ENCODE data around the gene AGAP1. TPM values are rescaled to one million over a fixed set of nuclear protein-coding genes. Genes with fewer than 3 reads are reported as not detected.

The AGAP1 gene
- total RNA-seq, 2 donors from 2014 or later = 32.8 to 34.7 TPM

GRCh38 chr2:236010920-236011685 lies 517.3 kb downstream of the AGAP1 start:
- no peaks in the 10 kb centered on the region for H3K9me3 ChIP-seq (ENCODE audit: control insufficient read depth, low read length)
- no peaks in the 10 kb centered on the region for H3K27me3 ChIP-seq (ENCODE audit: control insufficient read depth, insufficient read depth, low read length, poor library complexity, severe bottlenecking)
- H3K4me1 ChIP-seq (ENCODE audit: control insufficient read depth, insufficient read depth, low read length) = no peaks in the 10 kb centered on the region
- peak; percentile 16 for DNase-seq
- H3K36me3 ChIP-seq (ENCODE audit: control insufficient read depth, insufficient read depth, low read length) = no peaks in the 10 kb centered on the region
- no peak overlapping the region for H3K4me3 ChIP-seq (ENCODE audit: low read length)
- no peak overlapping the region for H3K27ac ChIP-seq (ENCODE audit: low read depth, low read length)
- WGBS, 2 experiments (ENCODE audit: insufficient coverage in 1 of 2, insufficient read length in 1 of 2) = 87% methylated on average over 14 to 15 of the region's 15 CpGs
- no peak overlapping the region for H3K27ac Mint-ChIP-seq
- H3K4me1 Mint-ChIP-seq = peaks cover 18% of the 10 kb centered on the region
- H3K9ac ChIP-seq (ENCODE audit: extremely low read depth, low read length, poor library complexity, severe bottlenecking) = no peak overlapping the region
- peaks cover 14% of the 10 kb centered on the region for H3K27me3 Mint-ChIP-seq (ENCODE audit: insufficient read depth)
- peaks cover 1% of the 10 kb centered on the region for H3K9me3 Mint-ChIP-seq
- H3K4me3 Mint-ChIP-seq = no peak overlapping the region
- TF ChIP-seq CTCF (conservative IDR thresholded peaks at IDR 0.05) = no peak
- no peaks in the 10 kb centered on the region for H3K36me3 Mint-ChIP-seq (ENCODE audit: low read depth)

- Histone ChIP-seq H3K4me1 (ENCODE audit: control insufficient read depth, insufficient read depth, low read length) (peaks cover 4% of the 10 kb centered on the region), H3K4me3 (ENCODE audit: low read length) (no peak overlapping the region), H3K27me3 (ENCODE audit: control insufficient read depth, insufficient read depth, low read length, poor library complexity, severe bottlenecking) (no peaks in the 10 kb centered on the region), H3K36me3 (ENCODE audit: control insufficient read depth, insufficient read depth, low read length) (no peaks in the 10 kb centered on the region), H3K27ac (ENCODE audit: low read depth, low read length) (no peak overlapping the region), H3K9ac (ENCODE audit: extremely low read depth, low read length, poor library complexity, severe bottlenecking) (no peak overlapping the region), H3K9me3 (ENCODE audit: control insufficient read depth, low read length) (no peaks in the 10 kb centered on the region)
- Mint-ChIP-seq H3K9me3 (no peaks in the 10 kb centered on the region), H3K36me3 (ENCODE audit: low read depth) (no peaks in the 10 kb centered on the region), H3K4me3 (no peak overlapping the region), H3K27ac (no peak overlapping the region), H3K4me1 (peaks cover 25% of the 10 kb centered on the region), H3K27me3 (ENCODE audit: insufficient read depth) (peaks cover 14% of the 10 kb centered on the region)
- no peak for DNase-seq
- no peak for TF ChIP-seq CTCF (conservative IDR thresholded peaks at IDR 0.05)
- WGBS, 2 experiments (ENCODE audit: insufficient coverage in 1 of 2, insufficient read length in 1 of 2) = 89 to 96% methylated on average over 4 to 8 of the region's 8 CpGs
Measured at GRCh38 chr2:236012155-236012554, 518.3 kb downstream of the AGAP1 start.

- Mint-ChIP-seq H3K4me3 (no peak overlapping the region), H3K27ac (no peak overlapping the region)
Measured at GRCh38 chr2:236014408-236015131, 520.7 kb downstream of the AGAP1 start.

More at GRCh38 chr2:236014408-236015131, 520.7 kb downstream of the AGAP1 start:
- Histone ChIP-seq H3K27me3 (ENCODE audit: control insufficient read depth, insufficient read depth, low read length, poor library complexity, severe bottlenecking) (no peaks in the 10 kb centered on the region), H3K4me1 (ENCODE audit: control insufficient read depth, insufficient read depth, low read length) (peaks cover 4% of the 10 kb centered on the region), H3K9me3 (ENCODE audit: control insufficient read depth, low read length) (no peaks in the 10 kb centered on the region), H3K36me3 (ENCODE audit: control insufficient read depth, insufficient read depth, low read length) (no peaks in the 10 kb centered on the region), H3K27ac (ENCODE audit: low read depth, low read length) (no peak overlapping the region), H3K9ac (ENCODE audit: extremely low read depth, low read length, poor library complexity, severe bottlenecking) (no peak overlapping the region), H3K4me3 (ENCODE audit: low read length) (no peak overlapping the region)
- DNase-seq = peak; percentile 78
- Mint-ChIP-seq H3K36me3 (ENCODE audit: low read depth) (no peaks in the 10 kb centered on the region), H3K9me3 (no peaks in the 10 kb centered on the region), H3K4me1 (peaks cover 25% of the 10 kb centered on the region), H3K27me3 (ENCODE audit: insufficient read depth) (peaks cover 12% of the 10 kb centered on the region)
- no peak for TF ChIP-seq CTCF (conservative IDR thresholded peaks at IDR 0.05)
- 62 to 67% methylated on average over 12 to 23 of the region's 25 CpGs for WGBS, 2 experiments (ENCODE audit: insufficient coverage in 1 of 2, insufficient read length in 1 of 2)

Data from endodermal cell (in vitro differentiated cells).